Jurkat, Clone E6-1 (cell line): ENCODE measurements around the gene DENND5A.

ENCODE experiments used
- DNase-seq: peaks from one replicate; pipeline ENCODE4 v3.0.0-alpha.2; 2011; ENCODE audit warnings: low read depth, low spot score
- H3K4me3 ChIP-seq: 2 replicates; pipeline ENCODE4 v1.5.1; 2011; ENCODE audit warnings: mild to moderate bottlenecking, low read length, control low read depth, moderate library complexity

Gene DENND5A

DNA sequence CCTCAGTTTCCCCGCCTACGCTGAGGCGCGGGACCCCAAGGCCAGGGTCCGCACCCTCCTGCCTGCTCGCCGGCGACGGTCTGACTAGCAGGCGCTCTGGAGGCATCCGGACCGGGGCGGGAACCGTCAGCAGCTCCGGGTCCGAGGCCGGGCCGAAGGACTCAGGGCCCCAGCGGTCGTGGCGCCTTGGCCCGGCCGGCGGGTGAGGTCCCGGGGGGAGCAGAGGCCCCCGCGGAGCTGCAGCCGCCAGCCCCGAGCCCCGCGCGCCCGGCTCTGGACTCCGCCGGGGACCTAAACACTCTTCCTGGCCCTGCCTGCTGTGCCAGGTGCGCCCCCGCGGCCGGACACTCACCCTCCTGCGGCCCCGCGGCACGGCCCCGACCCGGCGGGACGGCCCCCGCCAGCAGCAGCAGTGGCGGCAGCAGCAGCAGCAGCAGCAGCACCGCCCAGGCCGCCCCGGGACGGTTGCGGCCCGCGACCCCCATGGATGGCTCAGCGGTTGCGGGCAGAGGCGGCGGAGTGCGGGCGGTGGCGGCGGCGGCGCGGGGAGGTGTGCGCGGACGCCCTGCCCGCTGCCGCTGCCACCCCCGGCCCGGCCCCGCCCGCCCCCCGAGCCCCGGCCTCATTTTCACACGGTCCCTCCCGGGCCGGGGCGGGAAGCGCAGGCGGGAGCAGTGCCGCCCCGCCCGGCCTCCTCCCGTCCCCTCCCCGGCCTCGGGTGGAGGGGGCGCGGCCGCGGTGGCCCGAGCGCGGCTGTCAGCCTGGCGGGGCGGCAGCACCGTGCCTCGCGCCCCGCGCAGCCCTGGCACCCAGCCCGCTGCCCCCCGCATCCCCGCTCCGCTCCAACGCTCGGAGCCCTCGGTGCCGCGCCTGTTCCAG lies 173.9 kb downstream of the DENND5A start, which contains the start of gene SCUBE2:
SCUBE2 (minus strand) TSS at position 556 of the 879 bp plus-strand sequence; CDS start at position 485, 71 bp downstream.
- no peak within 1 kb of the TSS for H3K4me3 ChIP-seq

GRCh38 chr11:9090488-9091043 lies 174.6 kb downstream of the DENND5A start:
- H3K4me3 ChIP-seq, result no peak overlapping the region
- DNase-seq, result no peak

More for the DNA sequence above, 173.9 kb downstream of the DENND5A start, which contains the start of gene SCUBE2:
- no peak for DNase-seq

GRCh38 chr11:9089636-9090035 lies 175.5 kb downstream of the DENND5A start:
- no peak overlapping the region for H3K4me3 ChIP-seq
- no peak for DNase-seq

DNA sequence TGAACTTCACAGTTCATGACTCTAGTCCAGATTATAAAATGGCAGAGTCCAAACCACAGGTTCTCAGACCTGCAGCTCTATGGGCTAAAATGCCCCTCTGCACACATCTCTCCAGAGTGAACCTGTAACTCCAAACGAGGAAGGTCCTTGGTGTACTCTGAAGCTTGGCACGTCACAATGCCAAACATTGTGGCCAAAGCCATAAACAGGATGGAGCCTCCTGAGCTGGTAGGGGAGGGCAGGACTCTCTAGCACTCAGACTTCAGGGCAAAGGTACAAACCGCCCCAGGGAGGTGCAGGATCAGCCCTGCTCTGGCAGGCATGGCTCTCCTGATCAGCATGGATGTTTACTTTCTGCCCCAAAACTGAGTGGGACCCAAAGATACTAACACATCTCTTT lies 176.1 kb downstream of the DENND5A start:
- no peak overlapping the region for H3K4me3 ChIP-seq
- DNase-seq, result no peak
